ENCODE measurements around the gene ABTB1.

DNA sequence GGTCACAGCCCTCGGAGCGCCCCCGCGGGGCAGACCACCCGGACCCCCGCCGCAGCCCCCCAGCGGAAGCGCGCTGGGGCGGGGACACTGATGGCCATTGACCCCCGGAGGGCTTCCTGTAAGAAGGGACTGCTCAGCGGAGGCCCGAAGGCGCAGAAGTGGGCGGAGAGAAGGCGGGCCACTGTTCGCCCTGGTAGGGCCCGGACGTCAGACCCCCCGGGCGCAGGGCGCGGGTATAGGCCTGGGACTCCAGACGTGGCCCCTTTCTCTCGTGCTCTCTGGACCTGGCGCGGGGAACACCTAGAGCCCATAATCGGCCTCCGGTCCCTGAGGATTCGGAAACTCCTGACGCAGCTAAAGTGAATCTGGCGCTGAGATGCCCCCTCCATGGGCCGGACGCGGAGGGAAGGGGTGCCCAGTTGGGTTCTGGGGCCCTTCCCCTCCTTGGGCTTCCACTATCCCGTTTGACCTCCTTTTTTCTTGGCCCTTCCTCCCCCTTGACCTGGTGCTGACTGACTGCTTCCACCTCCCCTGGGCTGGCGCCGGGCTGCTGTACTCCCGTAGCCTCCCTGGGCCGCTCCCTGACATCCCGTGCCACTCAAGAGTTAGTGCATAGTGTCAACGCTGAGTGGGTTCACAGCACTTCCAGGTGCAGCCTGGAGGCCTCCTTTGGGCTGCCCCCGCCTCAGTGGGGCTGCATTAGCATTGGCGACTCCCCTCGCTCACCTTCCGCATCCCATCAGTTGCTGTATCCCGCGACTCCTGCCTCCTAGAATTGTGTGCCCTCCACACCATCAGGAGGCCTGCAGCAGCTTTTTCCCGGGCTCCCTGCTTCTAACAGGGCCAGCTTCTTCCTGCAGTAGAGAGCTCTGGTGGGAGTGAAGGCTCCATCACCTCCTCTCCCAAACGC, 694 bp downstream of the ABTB1 start:
- TF ChIP-seq, protein P1, sequence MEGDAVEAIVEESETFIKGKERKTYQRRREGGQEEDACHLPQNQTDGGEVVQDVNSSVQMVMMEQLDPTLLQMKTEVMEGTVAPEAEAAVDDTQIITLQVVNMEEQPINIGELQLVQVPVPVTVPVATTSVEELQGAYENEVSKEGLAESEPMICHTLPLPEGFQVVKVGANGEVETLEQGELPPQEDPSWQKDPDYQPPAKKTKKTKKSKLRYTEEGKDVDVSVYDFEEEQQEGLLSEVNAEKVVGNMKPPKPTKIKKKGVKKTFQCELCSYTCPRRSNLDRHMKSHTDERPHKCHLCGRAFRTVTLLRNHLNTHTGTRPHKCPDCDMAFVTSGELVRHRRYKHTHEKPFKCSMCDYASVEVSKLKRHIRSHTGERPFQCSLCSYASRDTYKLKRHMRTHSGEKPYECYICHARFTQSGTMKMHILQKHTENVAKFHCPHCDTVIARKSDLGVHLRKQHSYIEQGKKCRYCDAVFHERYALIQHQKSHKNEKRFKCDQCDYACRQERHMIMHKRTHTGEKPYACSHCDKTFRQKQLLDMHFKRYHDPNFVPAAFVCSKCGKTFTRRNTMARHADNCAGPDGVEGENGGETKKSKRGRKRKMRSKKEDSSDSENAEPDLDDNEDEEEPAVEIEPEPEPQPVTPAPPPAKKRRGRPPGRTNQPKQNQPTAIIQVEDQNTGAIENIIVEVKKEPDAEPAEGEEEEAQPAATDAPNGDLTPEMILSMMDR (conservative IDR thresholded peaks at IDR 0.05 in 1 of 2, IDR thresholded peaks at IDR 0.05 in 1 of 2; ENCODE audit: low read depth in 1 of 2, low read length in 2 of 2), result no peak
- TF ChIP-seq EZH2 (IDR thresholded peaks at IDR 0.05; ENCODE audit: low read length, missing control alignments), result no peak

Data from fibroblast of lung (primary cell).